Hepatocyte (in vitro differentiated cells): Measurements from ENCODE around the gene FHDC1. TPM values are rescaled to one million over a fixed set of nuclear protein-coding genes. Genes with fewer than 3 reads are reported as not detected.

Source experiments
- DNase-seq: peaks from one replicate; pipeline ENCODE4 v3.0.0-alpha.2; 2016; ENCODE audit warnings: low spot score
- H2AFZ ChIP-seq: fragments of 200-600 bp; sonication (generic); 2 replicates; pipeline ENCODE4 v1.6.0; 2016; ENCODE audit warnings: antibody characterized with exemption, mild to moderate bottlenecking
- H3K27ac ChIP-seq: fragments of 200-600 bp; sonication (generic); 2 replicates; pipeline ENCODE4 v1.5.1; 2016; ENCODE audit warnings: mild to moderate bottlenecking
- H3K27me3 ChIP-seq: fragments of 200-600 bp; sonication (generic); 2 replicates; pipeline ENCODE4 v1.6.1; 2016
- H3K36me3 ChIP-seq: fragments of 200-600 bp; sonication (generic); replicated peaks from 2 replicates; pipeline ENCODE4 v1.5.1; 2016; ENCODE audit warnings: low read depth; ENCODE audit not compliant: insufficient read depth
- H3K4me1 ChIP-seq: fragments of 200-600 bp; sonication (generic); 2 replicates; pipeline ENCODE4 v1.5.1; 2016; ENCODE audit warnings: mild to moderate bottlenecking, moderate library complexity; ENCODE audit not compliant: insufficient read depth
- H3K4me2 ChIP-seq: fragments of 200-600 bp; sonication (generic); 2 replicates; pipeline ENCODE4 v1.6.0; 2016
- H3K4me3 ChIP-seq: fragments of 200-600 bp; sonication (generic); 2 replicates; pipeline ENCODE4 v1.5.1; 2016; ENCODE audit warnings: mild to moderate bottlenecking
- H3K79me2 ChIP-seq: fragments of 200-600 bp; sonication (generic); 2 replicates; pipeline ENCODE4 v1.6.0; 2017; ENCODE audit warnings: mild to moderate bottlenecking
- H3K9me2 ChIP-seq: fragments of 200-600 bp; sonication (generic); replicated peaks from 2 replicates; pipeline ENCODE4 v1.6.0; 2017; ENCODE audit warnings: mild to moderate bottlenecking; ENCODE audit not compliant: insufficient read depth
- H3K9me3 ChIP-seq: fragments of 200-600 bp; sonication (generic); 2 replicates; pipeline ENCODE4 v1.5.1; 2016; ENCODE audit warnings: low read depth, mild to moderate bottlenecking
- H4K20me1 ChIP-seq: fragments of 200-600 bp; sonication (generic); 2 replicates; pipeline ENCODE4 v1.6.0; 2016; ENCODE audit warnings: mild to moderate bottlenecking; ENCODE audit not compliant: insufficient read depth, poor library complexity, severe bottlenecking
- CTCF ChIP-seq: fragments of 200-600 bp; sonication (generic); IDR thresholded peaks from 2 replicates; pipeline ENCODE4 v1.5.1; 2016; ENCODE audit warnings: antibody characterized with exemption, mild to moderate bottlenecking; ENCODE audit not compliant: poor library complexity
- EZH2 ChIP-seq: fragments of 200-600 bp; sonication (generic); IDR thresholded peaks from 2 replicates; pipeline ENCODE4 v1.6.1; 2016; ENCODE audit warnings: antibody characterized with exemption, mild to moderate bottlenecking, borderline replicate concordance
- EZH2phosphoT487 ChIP-seq: fragments of 200-600 bp; sonication (generic); IDR thresholded peaks from one replicate; pipeline ENCODE4 v1.6.1; 2018; ENCODE audit warnings: antibody characterized with exemption, mild to moderate bottlenecking, low read depth, moderate library complexity; ENCODE audit not compliant: unreplicated experiment, severe bottlenecking
- WGBS: methylation state at CpG from one replicate; pipeline ENCODE4 v1.1.6; 2016; ENCODE audit warnings: low lambda C conversion rate; ENCODE audit errors: missing lambda C conversion rate; 5-methylcytosine and 5-hydroxymethylcytosine counted together
- polyA plus RNA-seq: library from polyadenylated mRNA; unstranded; fragments of >200 nt; fragmentation: Nextera tagmentation; extraction: Ambion mirVana; gene quantifications from 2 replicates; pipeline ENCODE4 v1.2.1, GENCODE V29; 2016
- total RNA-seq: library from RNA; depleted of rRNA; stranded (reverse); fragments of >200 nt; gene quantifications from 2 replicates; pipeline ENCODE4 v1.2.3, GENCODE V29; 2014

The FHDC1 gene
- total and polyA plus RNA-seq, 2 experiments from 2014 or later: 2.1 to 3.1 TPM

- TF ChIP-seq EZH2phosphoT487: no peak
- TF ChIP-seq CTCF: no peak
- TF ChIP-seq EZH2: no peak
- Histone ChIP-seq H2AFZ (no peak overlapping the region), H3K79me2 (no peaks in the 10 kb centered on the region), H3K4me3 (no peak overlapping the region), H4K20me1 (no peaks in the 10 kb centered on the region), H3K9me2 (no peaks in the 10 kb centered on the region), H3K4me2 (no peak overlapping the region), H3K4me1 (peaks cover 11% of the 10 kb centered on the region), H3K9me3 (no peaks in the 10 kb centered on the region), H3K27ac (no peak overlapping the region), H3K27me3 (no peaks in the 10 kb centered on the region), H3K36me3 (no peaks in the 10 kb centered on the region)
- 97% methylated on average over 10 of the region's 10 CpGs for WGBS
- DNase-seq: no peak
Observed at GRCh38 chr4:153026591-153027346, 90.6 kb downstream of the FHDC1 start.

- TF ChIP-seq EZH2phosphoT487: no peak
- no peak for TF ChIP-seq CTCF
- TF ChIP-seq EZH2: no peak
- Histone ChIP-seq H3K4me1 (peaks cover 11% of the 10 kb centered on the region), H3K9me2 (no peaks in the 10 kb centered on the region), H3K36me3 (no peaks in the 10 kb centered on the region), H4K20me1 (no peaks in the 10 kb centered on the region), H3K27me3 (no peaks in the 10 kb centered on the region), H3K27ac (no peak overlapping the region), H2AFZ (no peak overlapping the region), H3K4me3 (no peak overlapping the region), H3K4me2 (no peak overlapping the region), H3K9me3 (no peaks in the 10 kb centered on the region), H3K79me2 (no peaks in the 10 kb centered on the region)
- WGBS: 91% methylated on average over 3 of the region's 3 CpGs
- DNase-seq: no peak
Observed at GRCh38 chr4:153027866-153028265, 91.7 kb downstream of the FHDC1 start.

- peaks cover 11% of the 10 kb centered on the region for H3K4me1 ChIP-seq
- WGBS: 67% methylated on average over 1 of the region's 1 CpG
- no peaks in the 10 kb centered on the region for H3K27me3 ChIP-seq
Observed at GRCh38 chr4:153028535-153028934, 92.4 kb downstream of the FHDC1 start.

More at GRCh38 chr4:153028535-153028934, 92.4 kb downstream of the FHDC1 start:
- H3K9me3 ChIP-seq: no peaks in the 10 kb centered on the region
- no peaks in the 10 kb centered on the region for H3K36me3 ChIP-seq
- no peak for TF ChIP-seq CTCF
- TF ChIP-seq EZH2: no peak
- TF ChIP-seq EZH2phosphoT487: no peak
- no peak overlapping the region for H3K4me3 ChIP-seq
- no peak overlapping the region for H3K4me2 ChIP-seq
- no peaks in the 10 kb centered on the region for H3K9me2 ChIP-seq
- no peak overlapping the region for H3K27ac ChIP-seq
- H4K20me1 ChIP-seq: no peaks in the 10 kb centered on the region
- no peak overlapping the region for H2AFZ ChIP-seq
- DNase-seq: no peak
- no peaks in the 10 kb centered on the region for H3K79me2 ChIP-seq

Other genes with a start within 250 kb of the FHDC1 start
- 0.84 and 1.3 TPM in 2 replicates for gene TIGD4, start 156.6 kb upstream of the FHDC1 start, total RNA-seq
- gene TIGD4, start 156.6 kb upstream of the FHDC1 start, polyA plus RNA-seq: 0.19 TPM in 1 of 2 replicates, not detected in the other
- 34.6 and 39.1 TPM in 2 replicates for gene ARFIP1, start 156.4 kb upstream of the FHDC1 start, total RNA-seq
- gene ARFIP1, start 156.4 kb upstream of the FHDC1 start, polyA plus RNA-seq: 21.7 and 28.7 TPM in 2 replicates